GM19372 (cell line): ENCODE data around the gene KCNC1.

Source experiments
- ATAC-seq: cut with Tn5 transposase; IDR thresholded peaks from one replicate; pipeline ENCODE4 v1.9.1; 2021; ENCODE audit warnings: mild to moderate bottlenecking, low read depth, moderate library complexity; ENCODE audit not compliant: unreplicated experiment

Gene KCNC1

DNA sequence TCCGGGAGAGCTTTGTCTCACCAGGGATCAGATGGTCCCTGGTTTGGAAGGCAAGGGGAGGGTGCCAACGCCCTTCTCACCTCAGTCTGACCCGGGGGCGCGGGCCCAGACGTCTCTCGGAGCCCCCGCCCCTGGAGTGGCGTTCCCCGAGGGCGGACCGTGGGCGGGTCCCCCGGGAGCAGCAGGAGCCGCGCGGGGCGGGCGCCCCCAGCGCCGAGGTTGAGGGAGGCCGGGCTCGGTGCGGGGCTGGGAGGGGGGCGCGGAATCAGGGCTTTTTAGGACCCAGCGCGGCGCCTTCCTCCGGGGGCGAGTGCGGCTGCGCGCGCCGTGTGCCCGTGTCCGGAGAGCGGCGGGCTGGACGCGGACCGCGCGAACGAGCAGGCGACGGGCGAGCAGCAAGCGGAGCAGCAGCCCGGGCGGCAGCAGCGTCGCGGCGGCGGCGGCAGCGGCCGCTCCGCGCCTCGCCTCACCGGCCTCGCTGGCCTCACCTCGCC lies at the start of gene KCNC1:
Gene KCNC1, plus strand, starts transcription at position 364 of the 494 bp plus-strand sequence. CDS start 1,222 bp downstream, outside the sequence.
- ATAC-seq: peak; percentile 26

DNA sequence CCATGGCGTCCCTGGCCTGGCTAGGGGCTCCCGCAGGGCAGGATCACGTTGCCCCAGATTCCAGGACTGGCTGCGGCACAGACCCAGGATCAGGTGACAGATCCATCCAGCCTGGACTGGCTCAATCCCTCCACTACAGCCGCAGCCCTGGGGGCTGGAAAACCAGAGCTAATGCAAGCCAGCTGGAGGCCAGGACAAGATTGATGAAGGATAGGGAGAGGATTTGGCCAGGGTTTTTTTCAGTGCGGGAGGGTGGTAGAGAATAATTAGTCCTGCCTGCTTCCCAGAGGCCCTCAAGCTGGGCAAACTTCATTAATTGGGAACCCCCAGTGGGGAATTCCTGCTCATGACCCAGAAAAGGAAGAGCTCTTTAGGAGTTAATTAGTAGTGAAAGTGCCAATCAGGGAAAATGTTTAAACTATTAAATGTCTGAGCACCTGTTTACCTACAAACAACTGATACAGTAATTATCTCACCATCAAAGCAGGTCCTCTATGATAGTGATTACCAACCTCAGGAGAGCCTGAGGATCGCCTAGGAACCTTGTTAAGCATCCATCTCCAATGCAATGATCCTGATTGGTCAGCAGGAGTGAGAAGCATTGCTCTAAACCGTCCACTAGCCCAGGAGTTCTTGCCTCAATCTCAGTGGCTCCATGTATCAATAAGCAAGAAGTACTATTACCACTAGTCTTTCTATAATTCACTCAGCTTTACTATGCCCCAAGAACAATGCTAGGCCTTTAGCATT lies 48.2 kb upstream of the KCNC1 start:
- no peak for ATAC-seq

DNA sequence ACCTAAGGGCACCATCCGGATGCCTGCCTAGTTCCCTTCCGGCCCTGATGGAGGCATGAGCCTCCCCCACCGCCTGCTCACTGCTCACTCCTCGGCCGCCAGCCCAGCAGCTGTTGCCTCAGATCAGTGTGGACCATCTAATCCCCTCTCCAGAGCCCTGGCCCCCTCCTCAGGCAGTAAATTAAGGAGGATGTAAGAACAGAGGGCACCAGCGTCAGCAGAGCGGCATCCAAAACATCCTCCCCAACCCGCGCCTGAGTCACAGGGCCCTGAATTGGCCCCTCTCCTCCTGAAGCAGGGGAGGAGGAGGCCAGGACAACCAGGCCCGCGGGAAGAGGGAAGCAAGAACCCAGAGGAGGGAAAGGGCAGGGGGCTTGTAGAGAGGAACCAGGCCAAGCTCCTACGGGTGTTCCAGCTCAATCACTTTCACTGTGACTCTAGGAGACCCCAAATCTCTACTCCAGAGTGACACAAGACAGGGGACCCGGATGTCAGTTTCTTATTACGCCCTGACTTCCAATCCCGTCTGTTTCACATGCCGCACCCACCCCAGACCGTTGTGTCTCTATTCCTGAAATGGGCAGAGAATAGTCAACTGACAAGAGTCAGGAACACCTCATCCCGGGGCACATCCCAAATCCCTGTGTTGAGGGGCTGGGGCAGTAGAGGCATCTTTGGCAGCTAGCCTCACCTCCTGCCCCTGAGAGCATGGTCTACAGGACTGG lies 46.5 kb upstream of the KCNC1 start:
- no peak for ATAC-seq

DNA sequence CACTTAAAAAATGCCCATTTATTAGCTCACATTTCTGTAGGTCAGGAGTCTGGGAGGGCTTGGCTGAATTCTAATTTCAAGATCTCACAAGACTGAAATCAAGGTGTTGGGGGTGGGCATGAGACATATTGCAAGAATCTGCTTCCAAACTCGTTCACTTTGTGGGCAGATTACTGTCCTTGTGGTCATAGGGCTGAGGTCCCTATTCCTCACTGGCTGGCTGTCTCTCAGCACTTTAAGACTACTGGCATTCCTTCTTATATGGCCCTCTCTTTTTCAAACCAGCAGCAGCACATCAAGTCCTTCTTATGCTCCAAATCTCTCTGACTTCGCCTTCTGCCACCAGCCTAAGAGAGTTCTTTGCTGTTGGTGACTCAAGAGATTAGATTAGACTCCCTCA lies 43.0 kb upstream of the KCNC1 start:
- ATAC-seq: no peak

DNA sequence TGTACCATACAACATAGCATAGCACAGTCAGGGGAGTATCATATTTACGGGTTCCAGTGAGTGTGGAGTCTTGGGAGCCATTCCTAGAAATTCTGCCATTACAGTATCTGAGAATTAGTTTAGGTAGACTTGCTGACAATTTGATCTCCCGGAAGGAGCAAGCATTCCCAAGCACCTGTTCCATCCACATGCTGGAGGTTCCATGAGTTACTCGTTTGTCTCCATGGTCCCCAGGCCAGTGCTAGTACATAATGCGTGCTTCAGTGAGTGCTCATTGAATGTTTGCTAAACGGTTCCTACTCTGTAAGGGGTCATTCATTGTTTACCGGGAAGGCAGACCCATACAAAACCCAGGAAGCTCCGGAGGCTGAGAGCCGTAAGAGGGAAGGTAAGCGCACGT lies 42.6 kb upstream of the KCNC1 start:
- no peak for ATAC-seq

DNA sequence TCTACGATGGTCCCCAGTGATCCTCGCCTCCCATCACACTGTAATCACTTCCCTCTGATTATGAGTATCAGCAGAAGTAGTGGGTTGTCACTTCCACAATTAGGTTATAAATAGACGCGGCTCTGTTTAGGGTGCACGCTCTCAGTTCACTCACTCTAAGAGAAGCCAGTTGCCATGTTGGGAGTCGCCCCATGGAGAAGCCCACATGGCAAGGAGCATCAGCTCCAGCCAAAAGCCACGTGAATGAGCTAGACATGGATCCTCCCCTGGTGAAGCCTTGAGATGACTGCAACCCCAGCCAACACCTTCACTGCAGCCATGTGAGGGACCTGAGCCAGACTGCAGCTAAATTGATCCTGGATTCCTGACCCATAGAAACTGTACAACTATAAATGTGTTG lies 41.6 kb upstream of the KCNC1 start:
- ATAC-seq: no peak

DNA sequence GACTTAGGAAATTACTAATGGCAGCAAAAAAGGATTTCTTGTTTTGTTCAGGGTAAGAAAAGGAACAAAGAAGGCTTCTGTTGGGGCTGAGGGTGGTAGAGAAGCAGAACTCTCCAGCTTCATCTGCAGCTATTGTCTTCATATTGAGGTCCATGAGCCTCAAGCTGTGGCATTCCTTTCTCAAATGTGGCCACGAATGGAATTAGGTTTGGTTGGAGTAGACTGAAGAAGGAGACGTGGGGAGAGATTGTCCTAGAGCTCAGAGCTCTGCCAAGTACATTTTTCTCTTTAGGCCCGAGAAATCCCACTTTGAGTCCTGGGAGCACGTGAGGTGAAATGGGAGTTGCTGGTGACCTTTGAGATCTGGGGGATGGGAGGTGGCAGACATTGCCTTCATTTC lies 41.0 kb upstream of the KCNC1 start:
- ATAC-seq: no peak

DNA sequence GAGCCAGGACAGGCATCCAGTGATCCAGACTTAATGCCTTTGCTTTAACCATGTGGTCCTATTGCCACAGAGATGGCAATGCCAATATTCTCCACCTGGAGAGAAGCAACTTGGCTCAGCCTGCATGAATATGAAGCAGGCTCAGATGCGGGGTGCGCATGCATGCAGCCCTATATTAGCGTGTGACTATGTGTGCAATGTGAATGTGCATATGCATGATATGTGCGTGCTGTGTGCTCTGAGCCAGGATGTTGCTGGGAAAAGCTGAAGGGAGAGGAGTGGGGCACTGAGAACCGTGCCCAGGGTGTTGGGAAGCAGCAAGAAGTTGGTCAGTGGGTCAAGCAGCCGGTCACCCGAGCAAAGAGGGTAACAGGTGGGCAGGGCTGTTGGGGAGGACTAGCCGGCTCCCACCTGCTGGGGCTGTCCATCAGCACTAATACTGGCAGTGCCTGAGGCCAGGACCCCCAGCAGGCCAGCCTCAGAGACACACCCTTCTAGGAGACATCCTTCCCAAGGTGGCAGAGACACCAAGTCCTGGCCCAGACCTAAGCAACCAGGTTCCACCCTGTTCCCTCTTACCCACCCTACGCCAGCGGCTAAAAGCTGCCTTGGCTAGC lies 40.0 kb upstream of the KCNC1 start:
- ATAC-seq: no peak

DNA sequence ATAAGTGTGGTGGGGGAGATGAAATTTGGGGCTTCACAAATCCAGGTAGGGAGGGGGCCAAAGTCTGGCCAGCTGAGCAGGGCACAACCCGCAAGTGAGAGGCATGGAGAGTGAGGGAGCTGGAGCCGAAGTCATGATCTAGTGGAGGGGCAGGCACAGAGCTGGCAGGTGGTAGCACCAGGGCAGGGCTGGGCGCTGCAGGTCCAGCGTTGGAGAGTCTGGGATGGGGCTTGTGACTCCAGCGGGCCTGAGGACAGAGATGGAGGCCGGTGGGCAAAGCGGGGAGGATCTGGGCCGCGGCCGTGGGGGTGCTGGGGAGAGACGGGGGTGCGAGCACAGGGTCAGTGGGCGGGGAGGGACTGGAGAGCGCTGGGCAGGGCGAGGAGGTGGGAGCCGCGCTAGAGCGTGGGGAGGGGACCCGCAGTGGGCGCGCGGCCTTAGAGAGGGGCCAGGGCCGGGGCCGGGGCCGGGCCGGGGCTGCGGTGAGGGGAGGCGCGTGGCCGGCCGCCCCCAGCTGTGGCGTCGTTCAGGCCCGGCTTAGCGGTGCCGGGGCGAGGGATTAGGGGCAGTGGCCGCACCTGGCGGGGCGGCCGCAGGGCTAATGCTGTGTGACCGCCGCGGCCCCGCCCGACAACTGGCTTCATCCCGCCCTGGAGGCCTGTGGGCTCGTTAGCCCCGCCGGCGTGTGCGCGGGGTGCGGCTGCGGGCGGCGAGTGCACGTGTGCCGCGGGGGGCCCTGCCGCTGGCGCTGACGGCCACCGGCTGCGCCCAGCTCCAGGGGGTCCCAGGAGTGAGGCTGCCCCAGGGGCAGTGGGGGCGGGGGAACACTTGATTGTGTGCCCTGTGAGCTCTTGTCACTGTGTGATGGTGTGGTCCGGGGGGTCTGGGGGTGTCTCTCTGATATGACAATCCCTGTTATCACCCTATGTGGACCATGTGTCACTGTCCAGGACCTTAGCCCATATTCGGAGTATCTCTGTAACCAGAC lies 38.8 kb upstream of the KCNC1 start:
- ATAC-seq: no peak

DNA sequence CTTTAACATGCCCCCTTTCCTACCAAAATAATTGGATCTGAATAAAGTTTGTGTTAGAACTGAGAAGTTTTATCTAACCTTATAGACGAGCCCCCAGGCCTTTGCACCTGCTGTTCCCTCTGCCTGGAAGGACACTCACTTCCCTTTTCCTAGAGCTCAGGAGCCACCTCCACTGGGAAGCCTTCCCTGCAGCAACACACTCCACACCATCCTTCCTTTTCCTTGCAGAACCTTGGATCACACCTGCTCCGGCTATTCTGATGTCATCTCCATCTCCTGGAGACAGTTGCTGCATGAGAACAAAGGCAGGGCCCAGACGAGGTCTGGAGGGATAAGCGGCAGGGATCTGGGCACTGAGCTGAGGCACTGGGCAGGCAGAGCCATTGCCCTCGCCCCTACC lies 37.8 kb upstream of the KCNC1 start:
- ATAC-seq: no peak

DNA sequence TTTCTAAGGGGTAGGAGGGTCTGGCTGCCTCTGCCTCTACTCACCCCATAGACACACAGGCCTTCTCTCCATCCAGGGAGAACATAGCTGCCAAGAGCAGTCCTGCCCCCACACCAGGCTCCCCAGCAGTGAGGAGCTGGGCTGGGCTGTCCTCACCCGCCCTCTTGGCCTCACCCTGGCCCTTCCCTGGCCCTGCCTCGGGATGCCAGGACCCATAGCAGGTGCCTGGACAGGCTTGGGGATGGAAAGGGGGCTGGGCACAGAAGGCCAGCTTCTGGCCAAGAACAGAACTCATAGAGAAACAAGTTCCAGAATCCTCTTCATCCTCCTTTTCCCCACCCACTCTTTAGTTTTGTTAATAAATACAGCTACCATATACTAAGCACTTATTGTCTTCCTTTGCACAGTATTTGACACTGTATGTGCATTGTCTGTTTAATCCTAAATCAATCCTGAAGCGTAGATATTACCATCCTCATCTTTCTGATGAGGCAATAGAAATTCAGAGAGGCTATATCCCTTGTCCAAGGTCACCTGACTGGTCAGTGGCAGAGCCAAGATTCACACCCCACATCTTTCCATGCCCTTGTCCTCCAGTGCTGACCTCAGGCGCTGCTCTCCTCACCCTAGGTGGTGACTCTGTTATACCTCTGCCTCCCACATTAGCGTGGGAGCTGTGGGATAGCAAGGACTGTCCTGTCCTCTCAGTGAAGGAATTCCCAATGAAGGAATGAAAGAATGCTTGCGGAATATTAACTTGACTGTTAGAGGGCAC lies 37.2 kb upstream of the KCNC1 start:
- ATAC-seq: no peak

DNA sequence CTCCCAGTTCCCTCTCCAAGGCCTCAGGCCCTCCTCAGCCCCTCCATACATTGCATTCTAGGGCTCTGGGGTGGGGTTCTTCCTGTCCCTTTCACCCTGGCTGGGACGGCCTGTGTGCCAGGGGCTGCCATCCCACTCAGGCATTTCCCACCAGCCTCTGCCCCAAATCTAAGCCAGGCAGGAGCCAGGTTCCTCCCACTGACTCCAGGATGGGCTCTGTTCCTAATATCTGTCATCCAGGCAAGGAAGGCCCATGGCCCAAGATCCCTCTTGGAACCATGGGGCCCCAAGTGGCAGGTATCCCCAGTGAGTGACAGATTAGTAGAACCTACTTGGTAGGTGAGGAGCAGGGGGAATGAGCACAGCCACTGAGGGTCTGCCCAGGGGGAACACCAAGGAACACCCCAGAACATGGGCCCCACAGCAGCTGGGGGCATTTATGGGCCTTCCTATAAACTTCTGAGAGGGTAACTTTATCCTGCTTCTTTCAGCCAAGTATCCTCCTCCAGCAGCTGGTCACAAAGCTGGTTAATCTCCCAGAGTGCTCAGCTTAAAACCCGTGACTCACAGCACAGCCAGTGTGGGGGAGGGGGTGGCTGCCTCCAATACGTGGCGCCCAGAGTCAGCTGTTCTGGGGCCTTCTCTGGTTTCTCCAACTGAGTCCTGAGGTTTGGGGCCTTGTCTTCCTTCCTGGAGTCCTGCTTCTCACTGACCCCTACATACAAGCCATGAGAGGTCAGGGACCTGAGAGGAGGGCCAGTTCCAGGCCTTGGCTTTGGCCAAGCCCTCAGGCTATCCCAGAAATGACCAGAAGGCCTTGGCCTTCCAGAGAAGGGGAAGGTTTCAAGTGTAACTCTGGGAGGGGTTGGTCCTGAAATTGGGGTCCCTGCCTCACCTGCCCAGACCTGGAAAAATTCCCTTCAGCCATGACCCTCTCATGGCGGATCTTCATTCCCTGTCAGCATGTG lies 35.1 kb upstream of the KCNC1 start:
- ATAC-seq: no peak

DNA sequence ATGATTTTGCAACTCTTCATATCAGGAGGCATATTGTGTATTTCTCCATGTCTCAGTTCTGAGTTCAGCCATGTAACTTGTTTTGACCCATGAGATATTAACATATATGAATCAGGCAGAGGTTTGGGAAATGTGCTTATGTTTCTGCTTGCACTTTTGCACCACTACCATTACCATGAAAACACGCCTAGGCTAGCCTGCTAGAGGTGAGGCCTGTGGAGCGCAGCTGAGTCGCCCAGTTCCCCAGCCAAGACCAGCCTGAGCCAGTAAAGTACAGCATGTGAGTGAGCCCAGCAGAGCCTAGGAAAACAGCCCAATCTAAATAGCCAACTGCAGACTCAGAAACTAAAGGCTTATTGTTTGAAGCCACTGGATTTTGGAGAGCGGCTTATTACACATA lies 33.6 kb upstream of the KCNC1 start:
- ATAC-seq: no peak

DNA sequence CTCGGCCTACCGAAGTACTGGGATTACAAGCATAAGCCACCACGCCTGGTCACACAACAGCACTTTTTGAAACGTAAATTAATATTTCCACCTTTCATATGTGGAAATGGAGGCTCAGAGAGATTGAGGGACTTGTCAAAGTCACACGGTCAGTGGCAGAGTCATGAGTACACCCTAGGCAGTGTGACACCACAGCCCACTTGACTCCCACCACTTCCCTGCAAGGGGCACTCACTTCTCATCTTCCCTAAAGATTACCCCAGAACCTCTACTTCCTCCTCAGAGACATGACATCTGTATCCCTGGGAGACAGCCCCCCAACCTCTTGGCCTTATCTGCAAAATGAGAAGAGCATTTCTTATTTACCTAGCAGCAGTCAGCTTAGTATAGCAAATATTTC lies 31.7 kb upstream of the KCNC1 start:
- no peak for ATAC-seq

DNA sequence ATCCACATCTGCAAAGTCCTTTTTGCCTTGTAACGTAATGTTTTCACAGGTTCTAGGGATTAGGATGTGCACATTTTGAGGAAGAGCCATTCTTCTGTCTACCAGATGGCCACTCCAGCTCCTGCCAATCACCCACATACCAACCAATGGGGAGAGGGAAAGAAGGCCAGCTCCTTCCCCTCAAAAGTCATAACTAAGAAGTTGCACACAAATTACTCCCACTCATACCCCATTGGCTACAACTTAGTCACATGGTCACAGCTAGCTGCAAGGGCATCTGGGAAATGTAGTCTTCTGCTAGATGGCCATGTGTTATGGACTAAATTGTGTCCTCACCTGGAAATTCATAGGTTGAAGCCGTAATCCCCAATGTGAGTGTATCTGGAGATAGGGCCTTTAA lies 30.6 kb upstream of the KCNC1 start:
- ATAC-seq: no peak

DNA sequence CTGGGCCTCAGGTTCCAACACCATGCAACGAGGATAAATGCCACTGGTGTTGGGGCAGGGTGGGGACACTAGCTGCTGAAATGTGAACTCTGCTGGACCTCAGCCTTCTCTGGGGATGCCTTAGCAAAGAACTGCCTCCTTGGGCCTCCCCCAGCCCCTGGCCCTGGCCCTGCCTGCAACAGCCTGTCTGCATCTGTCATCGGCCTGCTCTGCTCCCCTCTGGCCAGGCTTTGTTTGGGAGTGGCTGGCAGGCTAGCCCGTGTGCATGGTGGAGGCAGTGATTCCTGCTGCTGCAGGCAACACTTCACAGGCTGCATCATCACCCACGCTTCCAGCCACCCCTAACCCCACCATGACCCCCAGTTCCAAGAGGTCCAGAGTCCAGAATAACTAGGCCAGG lies 26.8 kb upstream of the KCNC1 start:
- no peak for ATAC-seq

DNA sequence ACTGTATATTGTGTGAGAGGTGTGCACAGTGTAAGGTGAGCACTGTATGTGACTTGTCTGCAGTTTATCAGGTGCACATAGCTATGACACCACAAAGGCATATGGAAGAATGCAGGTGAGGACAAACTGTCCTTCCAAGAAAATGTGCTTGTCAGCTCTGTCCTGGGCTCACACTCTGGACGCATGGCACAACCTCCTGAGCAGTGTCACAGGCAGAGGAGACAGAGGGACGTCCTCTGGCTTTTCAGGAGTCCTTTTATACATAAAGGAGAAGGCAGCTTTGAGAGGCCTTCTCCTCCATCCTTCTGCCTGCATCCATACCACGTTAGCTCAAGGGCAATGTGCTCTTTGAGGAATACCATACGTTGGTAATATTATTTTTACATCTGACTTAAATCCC lies 22.7 kb upstream of the KCNC1 start:
- no peak for ATAC-seq

DNA sequence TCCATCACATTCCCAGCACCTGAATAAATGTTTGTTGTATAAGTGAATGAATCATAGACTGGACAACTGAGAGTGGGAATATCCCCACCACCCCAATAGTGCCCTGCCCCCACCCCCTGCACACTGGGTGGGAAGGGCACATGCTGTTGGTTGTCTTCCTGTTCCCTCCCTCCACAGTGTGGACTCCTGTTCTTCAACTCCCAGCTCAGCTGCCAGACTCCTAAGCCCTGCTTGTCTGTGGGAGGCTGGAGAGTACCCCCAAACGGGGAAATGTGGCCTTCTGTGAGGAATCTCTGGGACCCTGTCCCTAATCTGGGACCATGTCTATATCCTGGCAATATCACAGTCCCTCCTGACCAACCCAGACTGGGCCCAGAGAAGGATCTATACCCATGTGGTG lies 20.7 kb upstream of the KCNC1 start:
- no peak for ATAC-seq
